ENCODE results near the gene PFKM. TPM values are rescaled to one million over a fixed set of nuclear protein-coding genes. Genes with fewer than 3 reads are reported as not detected.
A peak's percentile ranks its signal among the peaks of the same experiment; 100 is the strongest.

PFKM gene
- total and polyA plus RNA-seq, 2 of the 4 experiments (the other 2 are of a cell fraction) = 56.7 to 82.6 TPM

DNA sequence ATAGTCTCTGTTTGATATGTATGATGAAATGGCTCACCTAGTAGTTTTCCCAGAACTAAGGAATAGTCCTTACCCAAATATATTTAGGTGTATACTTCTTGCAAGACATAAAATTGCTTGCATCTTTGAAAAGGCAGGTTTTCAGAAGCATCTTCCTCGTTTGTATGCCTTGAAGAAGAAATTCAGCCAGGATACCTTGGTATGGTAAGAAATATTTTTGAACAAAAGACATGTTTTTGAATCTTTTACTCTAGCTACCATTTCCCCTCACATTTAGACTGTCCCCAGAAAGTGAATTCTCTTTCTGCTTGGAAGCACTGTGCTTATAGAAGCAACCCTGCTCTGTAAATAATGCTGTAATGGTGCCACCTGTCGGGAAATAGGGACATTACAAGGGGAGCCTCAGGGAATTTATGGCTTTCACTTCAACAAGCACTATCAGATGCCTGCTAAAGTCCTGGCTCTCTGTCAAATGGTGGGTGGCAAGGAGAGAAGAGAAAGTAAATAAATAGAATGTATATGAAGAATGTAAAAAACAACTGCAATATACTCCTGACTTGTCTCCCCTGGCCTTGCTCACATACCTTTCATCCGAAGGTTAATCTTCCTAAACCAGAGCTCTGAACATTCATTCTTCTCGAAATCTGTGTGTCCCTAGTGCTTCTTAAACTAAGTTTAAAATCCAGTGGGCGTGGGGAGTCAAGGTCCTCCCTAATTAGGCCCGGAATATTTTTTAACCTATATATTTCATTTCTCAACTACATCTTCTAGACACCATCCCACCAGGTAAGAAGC, 70.4 kb downstream of the PFKM start:
- no TSS peak for BruUV-seq (replicated peaks)
- no peak overlapping the region for H3K23ac ChIP-seq (ENCODE audit: low read depth, low read length)
- H3K4me1 ChIP-seq (ENCODE audit: control insufficient read depth, insufficient read depth, low read length) = peaks cover under 1% of the 10 kb centered on the region; the same call in 1 of the 2 replicates
- H3K79me1 ChIP-seq (ENCODE audit: low read depth in 1 of 2, low read length in 2 of 2) = no peaks in the 10 kb centered on the region
- intact Hi-C loops (cut with micrococcal nuclease) = loop anchor here (2.0 kb wide), 1 partner anchor 71 kb away; the partner anchor contains the start of gene PFKM
- H3K14ac ChIP-seq (replicated peaks; ENCODE audit: low read depth, low read length) = no peak overlapping the region
- no peak overlapping the region for H2BK20ac ChIP-seq (ENCODE audit: low read depth, low read length)
- no peaks in the 10 kb centered on the region for H3K36me3 ChIP-seq (ENCODE audit: control insufficient read depth, insufficient read depth, low read length)
- H4K8ac ChIP-seq (ENCODE audit: low read depth in 2 of 2, low read length in 2 of 2) = no peak overlapping the region
- CTCF ChIA-PET = interaction anchor here (0.5 to 1.7 kb wide), 5 partner anchors 9 to 763 kb away, joined by 3 to 18 read pairs (median 3); no protein-coding TSS in a partner anchor
- H3K9ac ChIP-seq (ENCODE audit: low read depth, low read length) = no peak overlapping the region
- no peak overlapping the region for H2AK9ac ChIP-seq (replicated peaks; ENCODE audit: low read depth, low read length, poor library complexity)
- no peak overlapping the region for H3K27ac ChIP-seq (ENCODE audit: insufficient read depth, low read length)
- H2BK120ac ChIP-seq (ENCODE audit: low read depth, low read length) = no peak overlapping the region
- H3K18ac ChIP-seq (ENCODE audit: low read depth, low read length) = no peak overlapping the region
- H2AFZ ChIP-seq (replicated peaks; ENCODE audit: low read length, poor library complexity) = no peak overlapping the region
- dilution Hi-C loops (cut with HindIII; ENCODE audit: low sequenced_read_pairs, unreplicated experiment) = no loop called here
- H3K4me2 ChIP-seq (ENCODE audit: low read depth, low read length) = no peak overlapping the region
- no peak overlapping the region for H4K91ac ChIP-seq (ENCODE audit: insufficient read depth, low read depth, low read length)
- no peak overlapping the region for H4K5ac ChIP-seq (ENCODE audit: low read depth, low read length)
- H3K4ac ChIP-seq (ENCODE audit: low read depth, low read length) = no peak overlapping the region
- H2BK15ac ChIP-seq (ENCODE audit: low read depth, low read length) = no peak overlapping the region
- H3K27me3 ChIP-seq (ENCODE audit: control insufficient read depth, insufficient read depth, low read length) = peaks cover 45% of the 10 kb centered on the region
- no peak overlapping the region for H3K56ac ChIP-seq (ENCODE audit: extremely low read depth, insufficient read depth, low read length)
- 22% methylated on average over 3 of the region's 6 CpGs; no CpG with 5 or more reads in 1 of the 2 experiments for WGBS, 2 experiments (ENCODE audit: extremely low coverage in 2 of 2, insufficient read length in 1 of 2)
- ATAC-seq (ENCODE audit: low read depth) (peak; percentile 97), DNase-seq (peak; percentile 67)
- H4K20me1 ChIP-seq (ENCODE audit: insufficient read depth, low read length) = no peaks in the 10 kb centered on the region
- H2AK5ac ChIP-seq (ENCODE audit: low read depth, low read length) = no peak overlapping the region
- no peaks in the 10 kb centered on the region for H3K9me1 ChIP-seq (ENCODE audit: insufficient read depth, low read length)
- H2BK5ac ChIP-seq (ENCODE audit: low read depth, low read length, poor library complexity, severe bottlenecking) = no peak overlapping the region
- no peak overlapping the region for H3K4me3 ChIP-seq (ENCODE audit: insufficient read depth, low read depth, low read length)
- H3K9me3 ChIP-seq (ENCODE audit: control insufficient read depth, insufficient read depth, low read length) = no peaks in the 10 kb centered on the region
- in situ Hi-C loops (cut with MboI; ENCODE audit: low sequenced_read_pairs) = no loop called here
- POLR2A ChIA-PET (ENCODE audit: unreplicated experiment) = no interaction called here
- TF ChIP-seq, protein P1, sequence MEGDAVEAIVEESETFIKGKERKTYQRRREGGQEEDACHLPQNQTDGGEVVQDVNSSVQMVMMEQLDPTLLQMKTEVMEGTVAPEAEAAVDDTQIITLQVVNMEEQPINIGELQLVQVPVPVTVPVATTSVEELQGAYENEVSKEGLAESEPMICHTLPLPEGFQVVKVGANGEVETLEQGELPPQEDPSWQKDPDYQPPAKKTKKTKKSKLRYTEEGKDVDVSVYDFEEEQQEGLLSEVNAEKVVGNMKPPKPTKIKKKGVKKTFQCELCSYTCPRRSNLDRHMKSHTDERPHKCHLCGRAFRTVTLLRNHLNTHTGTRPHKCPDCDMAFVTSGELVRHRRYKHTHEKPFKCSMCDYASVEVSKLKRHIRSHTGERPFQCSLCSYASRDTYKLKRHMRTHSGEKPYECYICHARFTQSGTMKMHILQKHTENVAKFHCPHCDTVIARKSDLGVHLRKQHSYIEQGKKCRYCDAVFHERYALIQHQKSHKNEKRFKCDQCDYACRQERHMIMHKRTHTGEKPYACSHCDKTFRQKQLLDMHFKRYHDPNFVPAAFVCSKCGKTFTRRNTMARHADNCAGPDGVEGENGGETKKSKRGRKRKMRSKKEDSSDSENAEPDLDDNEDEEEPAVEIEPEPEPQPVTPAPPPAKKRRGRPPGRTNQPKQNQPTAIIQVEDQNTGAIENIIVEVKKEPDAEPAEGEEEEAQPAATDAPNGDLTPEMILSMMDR (conservative IDR thresholded peaks at IDR 0.05; ENCODE audit: low read depth, low read length) = peak; percentile 75
- TF ChIP-seq FOS (IDR thresholded peaks at IDR 0.05; ENCODE audit: low read depth, low read length) (no peak), RAD21 (IDR thresholded peaks at IDR 0.05; ENCODE audit: low read length) (peak; percentile 68), POLR2A (IDR thresholded peaks at IDR 0.05; ENCODE audit: low read depth, low read length) (no peak), SMC3 (IDR thresholded peaks at IDR 0.05; ENCODE audit: low read depth, low read length) (peak; percentile 52), CHD1 (IDR thresholded peaks at IDR 0.05; ENCODE audit: low read depth, low read length) (no peak), MAZ (IDR thresholded peaks at IDR 0.05; ENCODE audit: borderline replicate concordance, low read depth, low read length) (no peak), MXI1 (IDR thresholded peaks at IDR 0.05; ENCODE audit: borderline replicate concordance, low read depth, low read length) (no peak), CEBPB (IDR thresholded peaks at IDR 0.05; ENCODE audit: low read depth, low read length) (no peak), RFX5 (IDR thresholded peaks at IDR 0.05; ENCODE audit: low read depth, low read length) (no peak), NFE2L2 (IDR thresholded peaks at IDR 0.05; ENCODE audit: low read depth, low read length) (no peak), BHLHE40 (IDR thresholded peaks at IDR 0.05; ENCODE audit: low read depth, low read length) (no peak), MAFK (IDR thresholded peaks at IDR 0.05; ENCODE audit: low read depth, low read length) (no peak)
- TF ChIP-seq, protein P2, sequence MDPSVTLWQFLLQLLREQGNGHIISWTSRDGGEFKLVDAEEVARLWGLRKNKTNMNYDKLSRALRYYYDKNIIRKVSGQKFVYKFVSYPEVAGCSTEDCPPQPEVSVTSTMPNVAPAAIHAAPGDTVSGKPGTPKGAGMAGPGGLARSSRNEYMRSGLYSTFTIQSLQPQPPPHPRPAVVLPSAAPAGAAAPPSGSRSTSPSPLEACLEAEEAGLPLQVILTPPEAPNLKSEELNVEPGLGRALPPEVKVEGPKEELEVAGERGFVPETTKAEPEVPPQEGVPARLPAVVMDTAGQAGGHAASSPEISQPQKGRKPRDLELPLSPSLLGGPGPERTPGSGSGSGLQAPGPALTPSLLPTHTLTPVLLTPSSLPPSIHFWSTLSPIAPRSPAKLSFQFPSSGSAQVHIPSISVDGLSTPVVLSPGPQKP (IDR thresholded peaks at IDR 0.05; ENCODE audit: borderline replicate concordance, low read depth, low read length) = no peak
- TF ChIP-seq, protein P3, sequence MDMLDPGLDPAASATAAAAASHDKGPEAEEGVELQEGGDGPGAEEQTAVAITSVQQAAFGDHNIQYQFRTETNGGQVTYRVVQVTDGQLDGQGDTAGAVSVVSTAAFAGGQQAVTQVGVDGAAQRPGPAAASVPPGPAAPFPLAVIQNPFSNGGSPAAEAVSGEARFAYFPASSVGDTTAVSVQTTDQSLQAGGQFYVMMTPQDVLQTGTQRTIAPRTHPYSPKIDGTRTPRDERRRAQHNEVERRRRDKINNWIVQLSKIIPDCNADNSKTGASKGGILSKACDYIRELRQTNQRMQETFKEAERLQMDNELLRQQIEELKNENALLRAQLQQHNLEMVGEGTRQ (IDR thresholded peaks at IDR 0.05; ENCODE audit: low read depth, low read length) = no peak
